Nephron progenitor cell (in vitro differentiated cells): ENCODE measurements around the gene NUDCD3.
A peak's percentile ranks its signal among the peaks of the same experiment; 100 is the strongest.

Experiments
- DNase-seq: peaks from one replicate; pipeline ENCODE4 v3.0.0; 2021
- H3K27ac Mint-ChIP-seq: 2 replicates; pipeline ENCODE4 v1.8.0; 2021; ENCODE audit warnings: mild to moderate bottlenecking, moderate library complexity, mixed read lengths
- H3K27me3 Mint-ChIP-seq: 2 replicates; pipeline ENCODE4 v1.8.0; 2021; ENCODE audit warnings: mild to moderate bottlenecking, low read depth, mixed read lengths; ENCODE audit not compliant: poor library complexity
- H3K36me3 Mint-ChIP-seq: 2 replicates; pipeline ENCODE4 v1.8.0; 2021; ENCODE audit warnings: low read depth, mixed read lengths
- H3K4me1 Mint-ChIP-seq: 2 replicates; pipeline ENCODE4 v1.8.0; 2021; ENCODE audit warnings: mixed read lengths
- H3K4me3 Mint-ChIP-seq: 2 replicates; pipeline ENCODE4 v1.8.0; 2021; ENCODE audit warnings: mild to moderate bottlenecking, moderate library complexity, mixed read lengths
- H3K9me3 Mint-ChIP-seq: 2 replicates; pipeline ENCODE4 v1.8.0; 2021; ENCODE audit warnings: mild to moderate bottlenecking, moderate library complexity, mixed read lengths
- CTCF ChIP-seq: fragments of 200-600 bp; sonication (generic); IDR thresholded peaks from 2 replicates; pipeline ENCODE4 v1.5.0; 2021; ENCODE audit warnings: antibody characterized with exemption

NUDCD3 gene

DNA sequence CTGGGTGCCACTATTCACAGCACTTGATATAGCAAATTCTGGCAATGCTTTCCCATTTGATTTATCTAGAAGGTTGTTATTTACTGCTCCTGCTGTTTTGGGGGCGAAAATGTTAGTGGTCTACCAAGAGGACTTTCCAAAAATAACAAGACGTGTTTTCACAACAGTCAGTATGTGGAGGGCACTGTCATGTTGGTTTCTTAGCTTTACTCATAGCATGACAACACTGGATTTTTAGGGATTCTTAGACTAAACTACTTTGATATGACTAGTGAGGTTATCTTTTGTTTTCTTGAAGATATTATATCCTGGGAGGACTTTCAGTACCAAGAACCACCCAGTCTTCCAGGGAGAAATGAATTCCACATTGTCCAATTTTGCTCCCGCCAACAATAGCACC lies 49.4 kb downstream of the NUDCD3 start:
- TF ChIP-seq CTCF = no peak
- H3K27ac Mint-ChIP-seq = no peak overlapping the region
- H3K4me3 Mint-ChIP-seq = no peak overlapping the region
- H3K27me3 Mint-ChIP-seq = peaks cover 6% of the 10 kb centered on the region
- DNase-seq = no peak
- no peaks in the 10 kb centered on the region for H3K9me3 Mint-ChIP-seq
- peaks cover 30% of the 10 kb centered on the region for H3K36me3 Mint-ChIP-seq
- H3K4me1 Mint-ChIP-seq = peaks cover 7% of the 10 kb centered on the region

DNA sequence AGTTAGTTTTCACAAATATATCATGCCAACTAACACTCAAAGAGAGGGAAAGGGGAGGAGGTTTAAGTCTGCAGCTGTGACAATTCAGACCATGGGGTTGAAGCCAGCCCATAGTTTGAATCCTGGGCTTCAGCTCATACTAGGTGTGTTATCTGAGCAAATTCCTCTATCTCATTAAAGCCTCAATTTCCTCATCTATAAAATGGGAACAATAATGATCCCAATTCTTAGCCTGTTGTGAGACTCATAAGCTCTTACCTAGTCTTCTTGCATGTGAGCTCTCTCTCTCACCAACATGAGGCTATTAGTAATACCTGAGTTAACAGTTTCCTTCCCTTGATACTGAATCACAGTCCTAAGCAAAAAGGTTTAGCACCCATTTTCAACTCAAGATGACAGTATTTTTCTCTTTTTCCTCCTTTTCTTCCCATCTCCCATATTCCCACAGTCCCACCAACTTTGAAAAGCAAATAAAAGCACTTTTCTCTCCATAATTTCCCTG lies 49.8 kb downstream of the NUDCD3 start:
- peaks cover 6% of the 10 kb centered on the region for H3K27me3 Mint-ChIP-seq
- peaks cover 30% of the 10 kb centered on the region for H3K36me3 Mint-ChIP-seq
- H3K27ac Mint-ChIP-seq = no peak overlapping the region
- DNase-seq = no peak
- H3K4me3 Mint-ChIP-seq = no peak overlapping the region
- no peak for TF ChIP-seq CTCF
- H3K4me1 Mint-ChIP-seq = peaks cover 7% of the 10 kb centered on the region
- H3K9me3 Mint-ChIP-seq = no peaks in the 10 kb centered on the region

- Mint-ChIP-seq H3K27me3 (peaks cover 6% of the 10 kb centered on the region), H3K36me3 (peaks cover 25% of the 10 kb centered on the region), H3K9me3 (no peaks in the 10 kb centered on the region), H3K27ac (no peak overlapping the region), H3K4me3 (no peak overlapping the region), H3K4me1 (peaks cover 7% of the 10 kb centered on the region)
- DNase-seq = no peak
- TF ChIP-seq CTCF = no peak
These were observed 50.5 kb downstream of the NUDCD3 start for GRCh38 chr7:44439926-44440325.

- peaks cover 7% of the 10 kb centered on the region for H3K4me1 Mint-ChIP-seq
- TF ChIP-seq CTCF = no peak
- DNase-seq = no peak
- no peak overlapping the region for H3K4me3 Mint-ChIP-seq
- H3K27ac Mint-ChIP-seq = peak overlapping the region; percentile 49
- H3K9me3 Mint-ChIP-seq = no peaks in the 10 kb centered on the region
- peaks cover 3% of the 10 kb centered on the region for H3K27me3 Mint-ChIP-seq
- H3K36me3 Mint-ChIP-seq = peaks cover 23% of the 10 kb centered on the region
These were observed 51.6 kb downstream of the NUDCD3 start for GRCh38 chr7:44438816-44439215.

DNA sequence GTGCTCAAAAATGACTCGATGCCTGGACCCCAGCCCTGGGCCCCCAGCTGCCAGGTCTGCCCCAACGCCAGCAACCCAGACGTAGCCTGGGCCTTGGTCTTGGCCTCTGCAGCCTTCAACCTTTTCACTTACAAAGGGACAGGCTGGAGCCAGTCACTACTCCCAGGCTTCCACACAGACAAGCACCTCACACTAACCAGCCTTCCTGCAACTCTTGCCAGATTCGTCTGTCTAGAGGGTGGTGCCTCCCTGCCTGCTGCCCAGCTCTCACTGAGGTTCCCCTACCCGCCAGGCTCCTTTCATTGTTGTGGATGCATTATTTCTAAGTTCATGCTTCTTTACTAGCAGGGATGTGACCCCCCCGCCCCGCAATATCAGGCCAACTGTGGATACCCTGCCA lies 56.3 kb downstream of the NUDCD3 start:
- peaks cover 24% of the 10 kb centered on the region for H3K36me3 Mint-ChIP-seq
- H3K4me3 Mint-ChIP-seq = no peak overlapping the region
- no peak for TF ChIP-seq CTCF
- no peaks in the 10 kb centered on the region for H3K9me3 Mint-ChIP-seq
- no peak for DNase-seq
- no peaks in the 10 kb centered on the region for H3K4me1 Mint-ChIP-seq
- peaks cover 3% of the 10 kb centered on the region for H3K27me3 Mint-ChIP-seq
- H3K27ac Mint-ChIP-seq = no peak overlapping the region

- Mint-ChIP-seq H3K9me3 (no peaks in the 10 kb centered on the region), H3K4me1 (no peaks in the 10 kb centered on the region), H3K27ac (no peak overlapping the region), H3K36me3 (peaks cover 18% of the 10 kb centered on the region), H3K4me3 (no peak overlapping the region), H3K27me3 (no peaks in the 10 kb centered on the region)
- no peak for DNase-seq
- TF ChIP-seq CTCF = no peak
These were observed 57.0 kb downstream of the NUDCD3 start for GRCh38 chr7:44433255-44434022.
